GM23338 (cell line): ENCODE measurements around the gene CHEK1. TPM values are rescaled to one million over a fixed set of nuclear protein-coding genes. Genes with fewer than 3 reads are reported as not detected.

Experiments
- ATAC-seq: fragments of 200-7000 bp; cut with Tn5 transposase; 3 replicates; pipeline ENCODE4 v1.9.1; 2020
- DNase-seq: peaks from one replicate; pipeline ENCODE4 v3.0.0-alpha.2; 2015; ENCODE audit warnings: low spot score
- H2AFZ ChIP-seq: fragments of 200-600 bp; sonication (generic); 2 replicates; pipeline ENCODE4 v1.8.0; 2016; ENCODE audit warnings: antibody characterized with exemption, mild to moderate bottlenecking, moderate library complexity
- H3F3A ChIP-seq: fragments of 200-600 bp; sonication (generic); replicated peaks from 2 replicates; pipeline ENCODE4 v1.8.0; 2017; ENCODE audit warnings: antibody characterized with exemption, mixed run types, low read depth
- H3K27ac ChIP-seq: fragments of 200-600 bp; sonication (generic); 2 replicates; pipeline ENCODE4 v1.6.1; 2016; ENCODE audit warnings: low read depth
- H3K27me3 ChIP-seq: fragments of 200-600 bp; sonication (generic); 2 replicates; pipeline ENCODE4 v1.8.0; 2016; ENCODE audit warnings: mild to moderate bottlenecking, mixed run types, moderate library complexity; ENCODE audit not compliant: insufficient read depth
- H3K36me3 ChIP-seq: fragments of 200-600 bp; sonication (generic); 2 replicates; pipeline ENCODE4 v1.8.0; 2016; ENCODE audit warnings: mild to moderate bottlenecking; ENCODE audit not compliant: insufficient read depth
- H3K4me1 ChIP-seq: fragments of 200-600 bp; sonication (generic); 2 replicates; pipeline ENCODE4 v1.8.0; 2016; ENCODE audit warnings: mild to moderate bottlenecking, moderate library complexity; ENCODE audit not compliant: insufficient read depth
- H3K4me2 ChIP-seq: fragments of 200-600 bp; sonication (generic); 2 replicates; pipeline ENCODE4 v1.7.1; 2017; ENCODE audit warnings: mixed run types
- H3K4me3 ChIP-seq: fragments of 200-600 bp; sonication (generic); 2 replicates; pipeline ENCODE4 v1.6.1; 2016; ENCODE audit warnings: mixed run types
- H3K79me2 ChIP-seq: fragments of 200-600 bp; sonication (generic); replicated peaks from 2 replicates; pipeline ENCODE4 v1.8.0; 2017; ENCODE audit warnings: mild to moderate bottlenecking; ENCODE audit not compliant: insufficient read depth
- H3K9me2 ChIP-seq: fragments of 200-600 bp; sonication (generic); 2 replicates; pipeline ENCODE4 v1.8.0; 2017; ENCODE audit not compliant: insufficient read depth
- H4K20me1 ChIP-seq: fragments of 200-600 bp; sonication (generic); replicated peaks from 2 replicates; pipeline ENCODE4 v1.8.0; 2017; ENCODE audit warnings: mild to moderate bottlenecking; ENCODE audit not compliant: insufficient read depth
- H3K27ac Mint-ChIP-seq: 2 replicates; pipeline ENCODE4 v1.8.0; 2020; ENCODE audit warnings: inconsistent platforms, mild to moderate bottlenecking, moderate library complexity, mixed read lengths
- H3K27me3 Mint-ChIP-seq: 3 replicates; pipeline ENCODE4 v1.8.0; 2022; ENCODE audit warnings: low read depth, mild to moderate bottlenecking, moderate library complexity, mixed read lengths, inconsistent platforms; ENCODE audit not compliant: insufficient read depth, poor library complexity
- H3K36me3 Mint-ChIP-seq: 3 replicates; pipeline ENCODE4 v1.8.0; 2021; ENCODE audit warnings: low read depth, mild to moderate bottlenecking, inconsistent platforms, moderate library complexity, mixed read lengths
- H3K4me1 Mint-ChIP-seq: 3 replicates; pipeline ENCODE4 v1.8.0; 2020; ENCODE audit warnings: mild to moderate bottlenecking, inconsistent platforms, mixed read lengths
- H3K4me3 Mint-ChIP-seq: 3 replicates; pipeline ENCODE4 v1.8.0; 2021; ENCODE audit warnings: moderate library complexity, mild to moderate bottlenecking, inconsistent platforms, mixed read lengths
- H3K9me3 Mint-ChIP-seq: 3 replicates; pipeline ENCODE4 v1.8.0; 2020; ENCODE audit warnings: moderate library complexity, mild to moderate bottlenecking, inconsistent platforms, mixed read lengths
- CREB1 ChIP-seq: fragments of 250-450 bp; sonication (Bioruptor Pico); IDR thresholded peaks from 2 replicates; pipeline ENCODE4 v1.5.0; 2020; ENCODE audit warnings: low read depth, mild to moderate bottlenecking, moderate library complexity
- CTCF ChIP-seq, 2 experiments: fragments of 200-600 bp in 1 of 2; sonication (generic) in 1 of 2; conservative IDR thresholded peaks; 2 replicates each; pipeline versions ENCODE4 v1.5.1 to v1.6.1; 2016 to 2017; ENCODE audit warnings: antibody characterized with exemption in 2 of 2, low read depth in 2 of 2, mild to moderate bottlenecking in 2 of 2, moderate library complexity in 1 of 2
- ETS1 ChIP-seq: IDR thresholded peaks from 2 replicates; pipeline ENCODE4 v1.6.1; 2016; ENCODE audit warnings: antibody characterized with exemption
- EZH2 ChIP-seq: fragments of 200-600 bp; sonication (generic); IDR thresholded peaks from one replicate; pipeline ENCODE4 v1.8.0; 2017; ENCODE audit warnings: antibody characterized with exemption, mild to moderate bottlenecking, low read depth; ENCODE audit not compliant: unreplicated experiment
- EZH2phosphoT487 ChIP-seq: fragments of 200-600 bp; sonication (generic); IDR thresholded peaks from one replicate; pipeline ENCODE4 v1.8.1; 2018; ENCODE audit warnings: antibody characterized with exemption; ENCODE audit not compliant: unreplicated experiment
- JUNB ChIP-seq: IDR thresholded peaks from one replicate; pipeline ENCODE4 v1.6.1; 2016; ENCODE audit warnings: antibody characterized with exemption; ENCODE audit not compliant: unreplicated experiment
- NANOG ChIP-seq: IDR thresholded peaks from 2 replicates; pipeline ENCODE4 v1.6.1; 2016; ENCODE audit warnings: antibody characterized with exemption, borderline replicate concordance
- POLR2AphosphoS5 ChIP-seq: IDR thresholded peaks from 2 replicates; pipeline ENCODE4 v1.6.1; 2016; ENCODE audit warnings: antibody characterized with exemption, low read depth
- REST ChIP-seq: IDR thresholded peaks from one replicate; pipeline ENCODE4 v1.6.1; 2018; ENCODE audit warnings: antibody characterized with exemption; ENCODE audit not compliant: unreplicated experiment
- STAT1 ChIP-seq: IDR thresholded peaks from one replicate; pipeline ENCODE4 v1.6.1; 2016; ENCODE audit warnings: antibody characterized with exemption; ENCODE audit not compliant: unreplicated experiment
- ZNF114 ChIP-seq: fragments of 250-450 bp; sonication (Bioruptor Pico); IDR thresholded peaks from 2 replicates; pipeline ENCODE4 v1.5.0; 2020; ENCODE audit warnings: mild to moderate bottlenecking, moderate library complexity
- ZNF331 ChIP-seq: fragments of 250-450 bp; sonication (Bioruptor Pico); IDR thresholded peaks from 2 replicates; pipeline ENCODE4 v1.5.0; 2020; ENCODE audit warnings: low read depth, mild to moderate bottlenecking, moderate library complexity
- ZNF462 ChIP-seq: fragments of 250-450 bp; sonication (Bioruptor Pico); IDR thresholded peaks from 2 replicates; pipeline ENCODE4 v1.5.0; 2020; ENCODE audit warnings: mild to moderate bottlenecking, moderate library complexity
- polyA plus RNA-seq: library from polyadenylated mRNA; unstranded; fragments of >200 nt; fragmentation: Nextera tagmentation; extraction: Ambion mirVana; gene quantifications from 2 replicates; pipeline ENCODE4 v1.2.1, GENCODE V29; 2016
- total RNA-seq: library from RNA; depleted of rRNA; stranded (reverse); fragments of >200 nt; shearing (Covaris generic); gene quantifications from 2 replicates; pipeline ENCODE4 v1.2.3, GENCODE V29; 2014

The CHEK1 gene
- total and polyA plus RNA-seq, 2 experiments from 2014 or later: 90.0 to 102 TPM

GRCh38 chr11:125603207-125603606, 21.8 kb upstream of the CHEK1 start:
- TF ChIP-seq CTCF (conservative IDR thresholded peaks at IDR 0.05; ENCODE audit: low read depth in 2 of 2) (no peak), CREB1 (CRISPR knock-in tag) (no peak), ZNF114 (CRISPR knock-in tag) (no peak), ZNF462 (CRISPR knock-in tag) (no peak), ZNF331 (CRISPR knock-in tag) (no peak), ETS1 (no peak), POLR2AphosphoS5 (no peak), EZH2 (no peak), REST (no peak), EZH2phosphoT487 (no peak), STAT1 (no peak), NANOG (no peak), JUNB (no peak)
- H3K36me3 Mint-ChIP-seq: peaks cover 77% of the 10 kb centered on the region
- DNase-seq (no peak), ATAC-seq (no peak)
- Histone ChIP-seq H2AFZ (no peak overlapping the region), H3K9me2 (no peaks in the 10 kb centered on the region), H3K36me3 (peaks cover 83% of the 10 kb centered on the region), H3K4me1 (no peaks in the 10 kb centered on the region), H3K79me2 (peaks cover 2% of the 10 kb centered on the region; the same call in 1 of the 2 replicates), H3K4me3 (no peak overlapping the region), H3K4me2 (no peak overlapping the region), H3K27me3 (no peaks in the 10 kb centered on the region), H4K20me1 (peaks cover 21% of the 10 kb centered on the region), H3K27ac (no peak overlapping the region), H3F3A (no peaks in the 10 kb centered on the region)
- no peaks in the 10 kb centered on the region for H3K9me3 Mint-ChIP-seq
- no peak overlapping the region for H3K27ac Mint-ChIP-seq
- H3K4me3 Mint-ChIP-seq: no peak overlapping the region
- no peaks in the 10 kb centered on the region for H3K4me1 Mint-ChIP-seq
- no peaks in the 10 kb centered on the region for H3K27me3 Mint-ChIP-seq
